HG03175 (cell line): ENCODE data around the gene RUSC1.
"Not testable (repeated sequence)": the region's sequence is repeated elsewhere in the genome, so short reads cannot be mapped to it uniquely, and the experiment has no call there.

ENCODE experiments used
- ATAC-seq: cut with Tn5 transposase; IDR thresholded peaks from one replicate; pipeline ENCODE4 v1.9.1; 2021; ENCODE audit warnings: mild to moderate bottlenecking, moderate library complexity; ENCODE audit not compliant: unreplicated experiment

RUSC1 gene, protein sequence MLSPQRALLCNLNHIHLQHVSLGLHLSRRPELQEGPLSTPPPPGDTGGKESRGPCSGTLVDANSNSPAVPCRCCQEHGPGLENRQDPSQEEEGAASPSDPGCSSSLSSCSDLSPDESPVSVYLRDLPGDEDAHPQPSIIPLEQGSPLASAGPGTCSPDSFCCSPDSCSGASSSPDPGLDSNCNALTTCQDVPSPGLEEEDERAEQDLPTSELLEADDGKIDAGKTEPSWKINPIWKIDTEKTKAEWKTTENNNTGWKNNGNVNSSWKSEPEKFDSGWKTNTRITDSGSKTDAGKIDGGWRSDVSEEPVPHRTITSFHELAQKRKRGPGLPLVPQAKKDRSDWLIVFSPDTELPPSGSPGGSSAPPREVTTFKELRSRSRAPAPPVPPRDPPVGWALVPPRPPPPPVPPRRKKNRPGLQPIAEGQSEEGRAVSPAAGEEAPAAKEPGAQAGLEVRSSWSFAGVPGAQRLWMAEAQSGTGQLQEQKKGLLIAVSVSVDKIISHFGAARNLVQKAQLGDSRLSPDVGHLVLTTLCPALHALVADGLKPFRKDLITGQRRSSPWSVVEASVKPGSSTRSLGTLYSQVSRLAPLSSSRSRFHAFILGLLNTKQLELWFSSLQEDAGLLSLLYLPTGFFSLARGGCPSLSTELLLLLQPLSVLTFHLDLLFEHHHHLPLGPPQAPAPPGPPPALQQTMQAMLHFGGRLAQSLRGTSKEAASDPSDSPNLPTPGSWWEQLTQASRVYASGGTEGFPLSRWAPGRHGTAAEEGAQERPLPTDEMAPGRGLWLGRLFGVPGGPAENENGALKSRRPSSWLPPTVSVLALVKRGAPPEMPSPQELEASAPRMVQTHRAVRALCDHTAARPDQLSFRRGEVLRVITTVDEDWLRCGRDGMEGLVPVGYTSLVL

DNA sequence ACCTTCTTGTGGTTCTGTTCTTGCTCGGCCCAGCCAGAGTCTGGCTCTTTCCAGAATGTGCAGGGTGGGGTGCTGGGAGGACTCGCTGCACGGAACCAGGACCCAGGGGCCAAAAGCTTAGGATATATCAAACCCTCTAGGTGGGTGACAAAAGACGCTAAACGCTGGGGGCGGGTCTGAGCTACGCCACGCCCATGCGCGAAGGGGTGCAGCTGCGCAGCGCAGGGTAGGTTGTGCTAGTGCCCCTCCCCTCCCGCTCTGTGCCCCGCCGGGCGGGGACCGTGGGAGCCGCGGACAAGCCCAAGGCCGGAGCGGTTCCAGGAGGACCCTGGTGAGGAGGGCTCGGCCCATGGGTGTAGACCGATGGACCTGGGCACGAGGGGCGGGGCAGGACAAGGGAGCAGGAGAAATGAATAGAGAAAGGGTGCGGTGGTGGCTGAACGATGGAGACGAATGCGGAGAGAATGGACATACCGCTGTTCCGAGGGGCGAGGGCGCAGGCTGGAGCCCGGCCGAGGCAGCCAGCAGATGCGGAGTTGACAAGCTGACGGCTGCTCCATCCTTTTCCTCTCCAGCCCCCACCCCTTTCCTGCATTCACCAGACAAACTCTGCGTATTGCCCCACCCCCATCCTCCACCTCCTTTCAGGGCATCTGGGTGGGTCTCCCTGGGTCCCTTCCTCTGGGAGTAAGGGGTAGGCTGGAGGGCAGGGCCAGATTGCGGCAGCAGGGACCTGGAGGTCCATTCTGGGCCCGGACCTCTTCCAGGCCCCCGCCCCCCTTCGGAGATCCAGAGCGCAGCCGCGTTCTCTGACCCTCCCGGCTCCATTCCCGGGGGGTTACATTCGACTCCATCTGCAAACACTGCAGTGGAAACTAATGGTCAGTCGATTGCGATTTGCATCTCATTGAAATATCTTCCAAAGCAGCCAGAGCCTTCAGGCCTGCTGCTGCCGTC lies at the start of gene RUSC1:
Gene RUSC1 (plus strand): TSS at position 234 of the 957 bp plus-strand sequence. CDS start 880 bp downstream, outside the sequence.
- ATAC-seq, result no peak

DNA sequence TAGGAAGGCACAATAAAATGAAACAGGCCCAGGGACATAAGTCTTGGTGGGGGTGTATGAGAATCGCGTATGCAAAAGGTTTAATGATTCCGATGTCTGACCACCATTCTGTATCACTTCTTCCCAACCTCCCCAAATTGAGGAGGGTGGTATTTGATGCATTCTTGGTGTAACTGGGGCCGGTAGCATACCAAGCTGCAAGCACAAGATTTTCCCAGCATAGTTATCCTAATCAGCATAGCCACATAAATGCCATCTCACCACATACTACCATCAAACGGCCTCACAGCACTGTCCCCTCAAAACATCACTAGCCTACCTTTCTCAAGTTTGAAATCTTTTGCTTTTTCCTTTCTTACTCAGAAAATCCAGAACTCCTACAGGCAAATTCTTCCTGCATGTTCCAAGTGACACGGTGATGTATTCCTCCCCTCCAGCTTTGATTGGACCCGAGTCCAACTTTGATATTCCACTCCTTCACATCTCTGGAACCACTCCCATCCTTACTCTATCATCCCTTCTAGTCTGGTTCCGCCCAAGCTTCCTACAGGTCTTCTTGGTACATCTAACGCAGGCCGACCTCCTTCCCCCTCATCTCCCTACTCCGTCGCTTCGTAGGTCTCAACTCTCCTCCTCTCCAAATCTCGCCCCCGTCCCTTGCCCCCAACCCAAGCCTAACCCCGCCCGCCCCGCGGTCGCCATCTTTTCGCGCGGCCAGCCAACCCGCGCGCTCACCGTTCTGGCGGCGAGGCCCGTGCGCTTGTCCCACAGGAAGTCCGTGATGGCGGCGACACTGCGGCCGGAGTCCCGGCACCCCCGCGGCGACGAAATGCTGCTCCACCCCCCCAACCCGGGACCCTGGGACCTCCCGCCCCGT lies 48.0 kb upstream of the RUSC1 start:
- peak; percentile 40 for ATAC-seq

DNA sequence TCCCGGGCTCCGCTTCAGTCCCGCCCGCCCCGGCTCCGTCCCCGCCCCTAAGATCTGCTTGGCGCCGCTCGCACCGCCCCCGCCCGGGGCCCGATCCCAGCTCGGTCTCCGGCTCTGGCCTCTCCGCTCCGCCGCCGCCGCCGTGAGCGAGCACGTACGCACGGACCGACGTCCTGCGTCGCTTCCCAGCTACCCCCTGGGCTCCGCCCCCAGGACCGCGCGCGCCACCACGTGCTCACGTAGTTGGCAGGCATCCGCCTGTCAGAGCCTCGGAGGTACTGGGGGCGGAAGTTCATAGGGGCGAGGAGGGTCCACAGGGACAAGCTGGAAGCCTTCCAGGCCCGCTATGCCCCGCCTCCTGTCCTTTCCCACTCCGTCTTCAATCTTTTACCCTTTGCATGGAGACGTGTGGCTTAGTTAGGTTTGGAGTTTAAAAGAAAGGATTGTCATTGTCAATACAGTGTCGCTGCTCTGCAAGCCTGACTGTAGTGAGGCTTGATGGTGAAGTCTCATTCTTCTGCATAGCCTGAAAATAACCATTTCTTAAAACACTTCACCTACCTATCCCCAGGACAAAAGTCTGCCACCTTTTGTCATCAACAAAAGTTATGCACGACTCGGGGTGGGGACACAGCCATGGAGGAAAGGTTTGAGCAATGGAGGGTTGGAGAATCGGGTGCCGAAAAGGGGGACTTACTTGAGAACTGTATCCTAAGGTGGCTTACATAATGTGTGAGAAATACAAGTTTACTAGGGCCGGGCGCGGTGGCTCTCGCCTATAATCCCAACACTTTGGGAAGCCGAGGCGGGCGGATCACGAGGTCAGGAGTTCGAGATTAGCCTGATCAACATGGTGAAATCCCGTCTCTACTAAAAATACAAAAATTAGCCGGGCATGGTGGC lies 47.1 kb upstream of the RUSC1 start, which contains the start of gene CLK2:
Gene CLK2 (minus strand): TSS at position 162 of the 903 bp plus-strand sequence. CDS start 2,527 bp downstream, outside the sequence.
- ATAC-seq, result peak; percentile 76

DNA sequence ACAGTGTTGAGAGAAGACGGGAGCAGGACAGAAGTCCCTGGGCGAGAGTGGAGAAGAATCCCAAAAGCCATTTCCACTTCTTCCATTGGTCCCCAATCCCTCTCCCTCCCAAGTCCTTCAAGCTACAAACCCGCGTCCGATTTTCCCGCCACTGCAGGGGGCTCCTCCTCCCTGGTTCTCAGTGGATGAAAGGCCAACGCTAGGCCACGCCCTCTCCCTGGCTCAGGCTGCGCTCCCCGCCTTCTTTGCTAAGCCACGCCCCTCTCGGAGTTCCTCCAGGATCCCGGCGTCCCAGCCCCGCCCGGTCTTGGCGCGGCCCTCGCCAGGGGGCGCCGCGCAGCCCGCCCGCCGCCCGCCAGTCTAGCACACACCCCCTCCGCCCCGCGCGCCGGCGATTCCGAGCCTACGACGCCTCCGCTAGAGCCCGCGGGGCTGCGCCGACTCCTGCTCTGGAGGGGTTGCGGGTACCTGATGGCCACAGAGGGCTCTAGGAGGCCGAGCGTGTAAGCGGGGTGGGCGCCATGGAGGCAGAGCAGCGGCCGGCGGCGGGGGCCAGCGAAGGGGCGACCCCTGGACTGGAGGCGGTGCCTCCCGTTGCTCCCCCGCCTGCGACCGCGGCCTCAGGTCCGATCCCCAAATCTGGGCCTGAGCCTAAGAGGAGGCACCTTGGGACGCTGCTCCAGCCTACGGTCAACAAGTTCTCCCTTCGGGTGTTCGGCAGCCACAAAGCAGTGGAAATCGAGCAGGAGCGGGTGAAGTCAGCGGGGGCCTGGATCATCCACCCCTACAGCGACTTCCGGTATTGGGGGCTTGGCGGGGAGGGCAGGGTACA lies 43.4 kb upstream of the RUSC1 start, which contains the start of gene HCN3:
Gene HCN3 (plus strand): TSS at position 394 of the 832 bp plus-strand sequence. CDS start 128 bp downstream, at position 522.
- ATAC-seq, result peak; percentile 65

DNA sequence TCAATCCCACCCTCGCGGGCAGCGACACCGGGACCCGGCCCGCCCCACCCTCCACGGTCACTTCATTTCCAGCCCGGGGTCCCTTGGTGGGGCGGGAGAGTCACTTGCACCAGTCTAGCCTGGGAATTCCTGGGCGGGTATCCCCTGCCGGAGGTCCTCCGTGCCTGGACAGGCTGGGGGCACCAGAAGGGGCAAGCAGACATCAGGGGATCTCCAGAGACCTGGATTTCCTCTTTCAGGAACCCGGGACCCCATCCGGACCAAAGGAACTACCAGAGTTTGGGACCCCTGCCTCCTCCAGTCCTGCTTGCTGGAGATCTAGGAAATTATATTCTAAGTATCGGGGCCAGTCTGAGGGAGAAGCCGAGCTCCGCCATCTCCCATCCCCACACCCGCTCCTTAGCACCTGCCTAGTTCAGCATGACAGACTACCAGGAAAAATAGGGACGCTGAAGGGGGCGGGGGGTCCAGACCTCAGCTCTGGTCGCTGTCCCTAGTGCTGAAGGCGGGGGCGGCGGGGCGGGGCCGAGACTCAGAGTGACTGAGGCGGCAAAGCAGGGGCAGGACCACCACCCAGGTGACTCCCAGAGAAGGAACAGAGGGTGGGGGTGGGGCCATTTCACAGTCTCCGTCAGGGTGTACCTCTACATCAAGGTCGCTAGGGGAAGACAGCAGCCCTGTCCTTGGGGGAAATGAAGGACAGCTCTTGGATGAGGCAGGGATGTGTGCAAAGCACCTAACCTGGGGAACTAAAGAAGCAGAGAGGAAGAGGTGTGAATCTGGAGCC lies 42.6 kb upstream of the RUSC1 start:
- ATAC-seq, result no peak

DNA sequence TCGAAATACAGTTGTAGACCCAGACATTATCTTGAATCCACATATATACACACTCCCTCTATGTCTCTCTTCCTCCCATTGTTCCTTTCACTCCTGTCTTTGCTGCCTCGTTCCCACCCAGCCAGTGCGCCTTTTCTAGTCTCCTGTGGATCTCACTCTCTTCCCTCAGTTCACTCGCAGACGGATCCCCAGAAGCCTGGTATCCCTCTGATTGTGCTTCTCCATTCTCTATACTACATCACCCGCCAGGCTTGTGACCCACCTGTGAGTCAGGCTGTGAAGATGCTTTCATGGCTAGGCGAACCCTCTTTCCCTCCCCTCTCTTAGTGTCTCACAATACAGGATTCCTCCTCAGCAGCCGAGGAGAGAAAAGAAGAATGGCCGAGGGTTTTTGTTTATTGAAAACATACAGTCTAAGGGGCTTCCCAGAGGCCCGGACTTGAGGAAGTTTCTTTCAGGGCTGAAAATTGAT lies 42.0 kb upstream of the RUSC1 start:
- no peak for ATAC-seq

DNA sequence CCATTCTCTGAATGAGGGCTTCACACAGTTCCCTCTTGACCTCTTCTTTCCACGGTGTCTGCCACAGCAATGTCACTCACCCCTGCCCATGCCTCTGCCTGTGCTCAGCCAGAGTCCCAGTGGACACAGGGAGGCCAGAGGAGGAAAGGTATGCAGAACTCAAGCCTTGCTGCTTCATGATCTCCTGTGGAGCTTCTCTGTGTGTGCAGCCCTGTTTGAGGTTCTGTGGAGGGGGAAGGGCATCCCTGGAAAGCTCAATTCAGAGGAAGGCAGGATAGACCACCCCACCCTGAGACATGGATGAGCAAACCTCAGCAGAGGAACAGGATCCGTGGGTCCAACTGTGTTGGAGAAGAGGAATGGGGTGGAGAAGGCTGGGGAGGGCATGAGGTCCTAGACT lies 41.4 kb upstream of the RUSC1 start:
- ATAC-seq, result no peak

DNA sequence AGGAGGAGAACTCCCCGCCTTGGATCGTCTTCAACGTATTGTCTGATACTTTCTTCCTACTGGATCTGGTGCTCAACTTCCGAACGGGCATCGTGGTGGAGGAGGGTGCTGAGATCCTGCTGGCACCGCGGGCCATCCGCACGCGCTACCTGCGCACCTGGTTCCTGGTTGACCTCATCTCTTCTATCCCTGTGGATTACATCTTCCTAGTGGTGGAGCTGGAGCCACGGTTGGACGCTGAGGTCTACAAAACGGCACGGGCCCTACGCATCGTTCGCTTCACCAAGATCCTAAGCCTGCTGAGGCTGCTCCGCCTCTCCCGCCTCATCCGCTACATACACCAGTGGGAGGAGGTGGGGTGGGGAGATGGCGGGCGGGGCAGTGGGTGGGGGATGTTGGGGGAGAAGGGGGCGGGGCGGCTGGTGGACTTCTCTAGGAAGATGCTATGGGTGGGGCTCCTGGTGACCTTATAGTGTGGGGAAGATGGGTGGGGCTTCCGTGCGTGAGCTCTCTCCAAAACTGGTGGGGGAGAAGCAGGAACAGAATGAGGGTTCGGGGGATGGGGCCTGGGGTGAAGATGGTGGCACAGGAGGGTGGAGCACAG lies 38.1 kb upstream of the RUSC1 start:
- ATAC-seq, result no peak

DNA sequence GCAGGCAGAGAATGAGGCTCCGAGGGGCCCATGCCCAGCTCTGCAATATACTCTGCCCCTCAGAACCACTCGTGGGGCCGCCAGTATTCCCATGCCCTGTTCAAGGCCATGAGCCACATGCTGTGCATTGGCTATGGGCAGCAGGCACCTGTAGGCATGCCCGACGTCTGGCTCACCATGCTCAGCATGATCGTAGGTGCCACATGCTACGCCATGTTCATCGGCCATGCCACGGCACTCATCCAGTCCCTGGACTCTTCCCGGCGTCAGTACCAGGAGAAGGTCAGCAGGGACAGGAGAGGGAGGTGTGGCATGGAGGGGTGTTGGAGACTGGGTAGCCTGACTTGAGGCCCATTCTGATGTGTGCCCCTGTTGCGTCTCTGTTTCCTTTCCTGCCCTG lies 36.2 kb upstream of the RUSC1 start:
- no peak for ATAC-seq

DNA sequence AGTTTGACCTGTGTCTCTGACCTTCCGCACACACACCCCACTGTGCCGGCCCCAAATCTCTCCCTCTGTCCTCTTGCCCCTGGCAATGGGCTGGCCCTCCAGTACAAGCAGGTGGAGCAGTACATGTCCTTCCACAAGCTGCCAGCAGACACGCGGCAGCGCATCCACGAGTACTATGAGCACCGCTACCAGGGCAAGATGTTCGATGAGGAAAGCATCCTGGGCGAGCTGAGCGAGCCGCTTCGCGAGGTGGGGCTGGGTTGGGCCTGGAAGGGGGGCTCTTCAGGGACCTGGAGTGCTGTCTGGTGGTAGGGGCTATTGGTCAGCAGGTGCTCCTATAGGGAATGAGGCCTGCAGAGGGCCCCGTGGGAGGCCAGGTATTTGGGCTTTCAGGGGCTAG lies 35.6 kb upstream of the RUSC1 start:
- no peak for ATAC-seq

DNA sequence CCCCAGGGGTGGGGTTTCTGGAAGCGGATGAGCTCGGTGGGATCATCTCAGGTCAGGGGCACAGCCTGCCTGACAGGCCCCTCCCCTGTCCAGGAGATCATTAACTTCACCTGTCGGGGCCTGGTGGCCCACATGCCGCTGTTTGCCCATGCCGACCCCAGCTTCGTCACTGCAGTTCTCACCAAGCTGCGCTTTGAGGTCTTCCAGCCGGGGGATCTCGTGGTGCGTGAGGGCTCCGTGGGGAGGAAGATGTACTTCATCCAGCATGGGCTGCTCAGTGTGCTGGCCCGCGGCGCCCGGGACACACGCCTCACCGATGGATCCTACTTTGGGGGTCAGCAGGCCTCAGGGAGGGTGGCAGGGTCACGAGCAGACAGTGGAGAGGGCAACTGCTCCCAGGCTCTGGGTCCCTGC lies 35.1 kb upstream of the RUSC1 start:
- no peak for ATAC-seq

DNA sequence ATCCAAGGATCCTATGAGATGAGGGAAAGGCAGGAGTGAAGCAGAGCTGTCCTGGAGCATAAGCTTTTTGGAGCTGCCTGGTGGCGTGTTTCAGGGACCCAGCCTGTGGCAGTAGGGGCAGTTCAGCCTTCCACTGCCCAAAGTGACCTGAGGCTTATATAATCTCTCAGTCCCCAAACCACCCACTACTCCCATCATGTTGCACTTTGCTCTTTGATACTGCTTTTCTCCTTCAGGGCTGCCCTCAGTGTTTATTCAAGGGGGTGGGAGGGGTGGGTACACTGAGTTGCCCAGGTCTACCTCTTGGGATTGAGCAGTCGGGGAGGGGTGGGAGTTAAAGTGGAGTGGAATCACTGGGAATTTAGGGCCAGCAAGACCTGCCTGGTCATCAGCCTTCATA lies 34.1 kb upstream of the RUSC1 start:
- ATAC-seq, result no peak

DNA sequence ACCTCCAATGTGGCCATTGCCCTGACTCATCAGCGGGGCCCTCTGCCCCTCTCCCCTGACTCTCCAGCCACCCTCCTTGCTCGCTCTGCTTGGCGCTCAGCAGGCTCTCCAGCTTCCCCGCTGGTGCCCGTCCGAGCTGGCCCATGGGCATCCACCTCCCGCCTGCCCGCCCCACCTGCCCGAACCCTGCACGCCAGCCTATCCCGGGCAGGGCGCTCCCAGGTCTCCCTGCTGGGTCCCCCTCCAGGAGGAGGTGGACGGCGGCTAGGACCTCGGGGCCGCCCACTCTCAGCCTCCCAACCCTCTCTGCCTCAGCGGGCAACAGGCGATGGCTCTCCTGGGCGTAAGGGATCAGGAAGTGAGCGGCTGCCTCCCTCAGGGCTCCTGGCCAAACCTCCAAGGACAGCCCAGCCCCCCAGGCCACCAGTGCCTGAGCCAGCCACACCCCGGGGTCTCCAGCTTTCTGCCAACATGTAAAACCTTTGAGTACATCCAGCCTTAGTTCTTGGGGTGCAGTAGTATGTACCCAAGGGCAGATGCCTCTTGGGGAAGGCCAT lies 32.6 kb upstream of the RUSC1 start:
- no peak for ATAC-seq

DNA sequence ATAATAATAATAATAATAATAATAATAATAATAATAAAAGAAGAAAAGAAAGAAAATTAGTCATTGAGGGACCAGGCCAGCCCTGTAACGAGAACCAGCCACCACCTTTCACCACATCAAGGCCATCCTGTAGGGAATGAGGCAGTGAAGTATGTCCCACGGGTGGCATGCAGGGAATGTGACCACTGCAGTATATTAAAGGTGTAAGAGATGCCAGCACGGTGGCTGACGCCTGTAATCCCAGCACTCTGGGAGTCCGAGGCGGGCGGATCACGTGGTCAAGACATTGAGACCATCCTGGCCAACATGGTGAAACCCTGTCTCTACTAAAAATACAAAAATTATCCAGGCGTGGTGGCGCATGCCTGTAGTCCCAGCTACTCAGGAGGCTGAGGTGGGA lies 29.7 kb upstream of the RUSC1 start:
- not testable (repeated sequence) for ATAC-seq

DNA sequence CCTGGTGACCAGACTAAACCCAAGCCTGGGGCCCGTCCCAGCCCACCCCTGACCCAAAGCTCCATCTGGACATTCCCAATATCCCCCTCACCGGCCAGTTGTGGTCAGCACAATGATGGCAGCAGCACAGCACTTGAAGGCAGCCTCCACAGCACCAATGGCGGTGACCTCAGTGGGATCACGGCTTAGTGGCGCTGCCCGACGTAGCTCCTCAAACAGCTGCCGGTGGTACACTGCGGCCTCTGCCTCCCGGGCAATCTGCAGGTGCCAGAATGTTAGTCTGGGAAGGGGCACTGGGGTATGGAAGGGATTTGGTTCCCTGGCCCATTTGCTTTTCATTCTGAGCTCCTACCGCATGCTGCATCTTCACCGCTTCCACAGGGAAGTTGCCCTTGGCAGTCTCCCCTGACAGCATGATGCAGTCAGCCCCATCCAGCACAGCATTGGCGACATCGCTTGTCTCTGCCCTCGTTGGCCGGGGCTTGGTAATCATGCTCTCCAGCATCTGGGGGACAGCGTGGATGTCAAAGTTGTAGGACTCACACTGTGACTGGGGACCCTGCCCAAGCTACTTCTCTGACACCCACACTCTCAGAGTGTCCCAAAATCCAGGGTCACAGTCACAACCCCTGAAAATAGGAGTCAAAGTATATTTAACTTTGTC lies 27.5 kb upstream of the RUSC1 start:
- ATAC-seq, result no peak
